MCF 10A (cell line): ENCODE results near the gene PTH2. TPM values are rescaled to one million over a fixed set of nuclear protein-coding genes. Genes with fewer than 3 reads are reported as not detected.
"Not testable (repeated sequence)": the region's sequence is repeated elsewhere in the genome, so short reads cannot be mapped to it uniquely, and the experiment has no call there.

Experiments used
- BruUV-seq: library from RNA; stranded (reverse); fragments of 400-500 nt; replicated peaks from 2 replicates; lab custom pipeline; 2021; lab: Mats Ljungman, UMichigan
- CTCF ChIA-PET: fragments of 300-600 bp; sonication (Branson Sonifier 250); formaldehyde crosslinking; extraction: SDS; loops from one replicate; lab custom pipeline; 2021; ENCODE audit warnings: antibody characterized with exemption, inconsistent platforms; lab: Yijun Ruan, JAX
- POLR2A ChIA-PET: fragments of 300-600, 350-650 bp; sonication (Branson Sonifier 250); formaldehyde crosslinking; extraction: SDS; loops from one replicate; lab custom pipeline; 2020; ENCODE audit warnings: antibody characterized with exemption, inconsistent platforms; lab: Yijun Ruan, JAX
- DNase-seq: peaks from one replicate; pipeline ENCODE4 v3.0.0-alpha.2; 2018; ENCODE audit not compliant: unreplicated experiment
- H3K27ac Mint-ChIP-seq: one replicate; pipeline ENCODE4 v1.8.0; 2022; ENCODE audit warnings: mild to moderate bottlenecking, low read depth, mixed read lengths; ENCODE audit not compliant: unreplicated experiment
- H3K27me3 Mint-ChIP-seq: one replicate; pipeline ENCODE4 v1.8.0; 2022; ENCODE audit warnings: mixed read lengths; ENCODE audit not compliant: insufficient read depth, unreplicated experiment
- H3K36me3 Mint-ChIP-seq: one replicate; pipeline ENCODE4 v1.8.0; 2022; ENCODE audit warnings: mild to moderate bottlenecking, moderate library complexity, mixed read lengths; ENCODE audit not compliant: insufficient read depth, unreplicated experiment
- H3K4me1 Mint-ChIP-seq: one replicate; pipeline ENCODE4 v1.8.0; 2022; ENCODE audit warnings: mixed read lengths; ENCODE audit not compliant: insufficient read depth, unreplicated experiment
- H3K4me3 Mint-ChIP-seq: one replicate; pipeline ENCODE4 v1.8.0; 2022; ENCODE audit warnings: mild to moderate bottlenecking, moderate library complexity, mixed read lengths; ENCODE audit not compliant: unreplicated experiment
- H3K9me3 Mint-ChIP-seq: one replicate; pipeline ENCODE4 v1.8.0; 2022; ENCODE audit warnings: mixed read lengths; ENCODE audit not compliant: unreplicated experiment
- intact Hi-C: fragments of 100-400 bp; cut with micrococcal nuclease; formaldehyde crosslinking; loops from 2 replicates; pipeline ENCODE4 v1.14.1; 2022
- total RNA-seq: library from RNA; stranded (reverse); gene quantifications from 2 replicates; pipeline ENCODE4 v1.2.3, GENCODE V29; 2022
- TF ChIP-seq, protein P1 (sequence below): fragments of 200-600 bp; IDR thresholded peaks from one replicate; pipeline ENCODE4 v1.8.0; 2022; ENCODE audit warnings: antibody characterized with exemption, mild to moderate bottlenecking; ENCODE audit not compliant: unreplicated experiment

Gene PTH2
- total RNA-seq, 1 experiment from 2014 or later = not detected

DNA sequence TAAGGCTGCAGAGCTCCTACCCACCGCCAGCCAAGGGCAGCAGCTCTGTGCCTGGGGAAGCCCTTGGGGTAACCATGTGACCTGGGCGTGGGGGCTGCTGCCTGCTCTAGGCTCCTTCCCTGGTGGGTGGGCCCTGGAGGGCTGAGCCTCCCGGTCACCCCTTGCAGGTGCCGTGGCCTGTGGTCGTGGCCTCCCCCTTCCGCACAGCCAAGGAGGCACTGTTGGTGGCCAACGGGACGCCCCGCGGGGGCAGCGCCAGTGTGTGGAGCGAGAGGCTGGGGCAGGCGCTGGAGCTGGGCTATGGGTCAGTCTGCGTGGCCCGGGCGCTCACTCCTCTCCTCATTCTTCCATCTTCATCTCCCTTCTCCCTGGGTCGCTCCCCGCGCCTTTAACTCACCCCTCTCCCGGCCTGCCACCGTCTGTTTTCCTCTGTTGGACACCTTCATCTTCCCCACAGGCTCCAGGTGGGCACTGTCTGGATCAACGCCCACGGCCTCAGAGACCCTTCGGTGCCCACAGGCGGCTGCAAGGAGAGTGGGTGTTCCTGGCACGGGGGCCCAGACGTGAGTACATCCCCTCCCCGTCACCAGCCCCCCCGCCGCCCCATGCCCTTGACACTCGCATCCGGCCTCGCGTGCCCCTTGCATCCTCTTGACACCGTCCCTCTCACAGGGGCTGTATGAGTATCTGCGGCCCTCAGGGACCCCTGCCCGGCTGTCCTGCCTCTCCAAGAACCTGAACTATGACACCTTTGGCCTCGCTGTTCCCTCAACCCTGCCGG is 40.9 kb upstream of the PTH2 start:
- TF ChIP-seq, protein P1, sequence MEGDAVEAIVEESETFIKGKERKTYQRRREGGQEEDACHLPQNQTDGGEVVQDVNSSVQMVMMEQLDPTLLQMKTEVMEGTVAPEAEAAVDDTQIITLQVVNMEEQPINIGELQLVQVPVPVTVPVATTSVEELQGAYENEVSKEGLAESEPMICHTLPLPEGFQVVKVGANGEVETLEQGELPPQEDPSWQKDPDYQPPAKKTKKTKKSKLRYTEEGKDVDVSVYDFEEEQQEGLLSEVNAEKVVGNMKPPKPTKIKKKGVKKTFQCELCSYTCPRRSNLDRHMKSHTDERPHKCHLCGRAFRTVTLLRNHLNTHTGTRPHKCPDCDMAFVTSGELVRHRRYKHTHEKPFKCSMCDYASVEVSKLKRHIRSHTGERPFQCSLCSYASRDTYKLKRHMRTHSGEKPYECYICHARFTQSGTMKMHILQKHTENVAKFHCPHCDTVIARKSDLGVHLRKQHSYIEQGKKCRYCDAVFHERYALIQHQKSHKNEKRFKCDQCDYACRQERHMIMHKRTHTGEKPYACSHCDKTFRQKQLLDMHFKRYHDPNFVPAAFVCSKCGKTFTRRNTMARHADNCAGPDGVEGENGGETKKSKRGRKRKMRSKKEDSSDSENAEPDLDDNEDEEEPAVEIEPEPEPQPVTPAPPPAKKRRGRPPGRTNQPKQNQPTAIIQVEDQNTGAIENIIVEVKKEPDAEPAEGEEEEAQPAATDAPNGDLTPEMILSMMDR = no peak
- no peak for DNase-seq
- peaks cover 6% of the 10 kb centered on the region for H3K4me1 Mint-ChIP-seq
- BruUV-seq = no TSS peak
- intact Hi-C loops = no loop called here
- no peaks in the 10 kb centered on the region for H3K27me3 Mint-ChIP-seq
- no peak overlapping the region for H3K4me3 Mint-ChIP-seq
- no peaks in the 10 kb centered on the region for H3K9me3 Mint-ChIP-seq
- H3K27ac Mint-ChIP-seq = no peak overlapping the region
- CTCF ChIA-PET = interaction anchor here (1.2 kb wide), 1 partner anchor 10 kb away, joined by 5 read pairs; the partner anchor contains the start of gene FLT3LG
- H3K36me3 Mint-ChIP-seq = peaks cover 7% of the 10 kb centered on the region
- POLR2A ChIA-PET = no interaction called here

DNA sequence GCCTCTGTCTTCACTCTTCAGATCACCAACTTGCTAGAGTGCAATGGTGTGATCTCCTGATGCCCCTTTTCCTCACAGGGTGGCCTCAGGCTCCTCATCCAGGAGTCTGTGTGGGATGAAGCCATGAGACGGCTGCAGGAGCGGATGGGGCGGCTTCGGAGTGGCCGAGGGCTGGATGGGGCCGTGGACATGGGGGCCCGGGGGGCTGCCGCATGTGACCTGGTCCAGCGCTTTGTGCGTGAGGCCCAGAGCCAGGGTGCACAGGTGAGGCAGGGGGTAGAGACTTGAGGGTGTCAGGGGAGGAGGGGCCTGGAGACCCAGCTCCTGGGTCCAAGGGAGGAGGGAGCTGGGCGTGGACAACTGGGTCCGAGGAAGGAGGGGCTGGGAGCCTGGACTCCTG is 39.3 kb upstream of the PTH2 start:
- Mint-ChIP-seq H3K4me1 (no peaks in the 10 kb centered on the region), H3K4me3 (no peak overlapping the region), H3K36me3 (peaks cover 14% of the 10 kb centered on the region), H3K27me3 (no peaks in the 10 kb centered on the region), H3K27ac (no peak overlapping the region), H3K9me3 (no peaks in the 10 kb centered on the region)
- intact Hi-C loops = no loop called here
- TF ChIP-seq, protein P1 = no peak
- no peak for DNase-seq
- BruUV-seq = no TSS peak
- POLR2A ChIA-PET = no interaction called here
- CTCF ChIA-PET = no interaction called here

GRCh38 chr19:49461656-49462055 is 38.4 kb upstream of the PTH2 start:
- POLR2A ChIA-PET = no interaction called here
- no peak overlapping the region for H3K4me3 Mint-ChIP-seq
- no peaks in the 10 kb centered on the region for H3K27me3 Mint-ChIP-seq
- DNase-seq = no peak
- TF ChIP-seq, protein P1 = no peak
- intact Hi-C loops = no loop called here
- no peak overlapping the region for H3K27ac Mint-ChIP-seq
- CTCF ChIA-PET = no interaction called here
- no TSS peak for BruUV-seq
- H3K9me3 Mint-ChIP-seq = no peaks in the 10 kb centered on the region
- H3K36me3 Mint-ChIP-seq = peaks cover 21% of the 10 kb centered on the region
- no peaks in the 10 kb centered on the region for H3K4me1 Mint-ChIP-seq

GRCh38 chr19:49461130-49461529 is 37.9 kb upstream of the PTH2 start:
- BruUV-seq, H3K27ac Mint-ChIP-seq, H3K4me3 Mint-ChIP-seq, H3K27me3 Mint-ChIP-seq, H3K9me3 Mint-ChIP-seq, POLR2A ChIA-PET, CTCF ChIA-PET, H3K4me1 Mint-ChIP-seq, DNase-seq, intact Hi-C loops: not testable (repeated sequence)
- peaks cover 22% of the 10 kb centered on the region for H3K36me3 Mint-ChIP-seq
